Epithelial cell of prostate (primary cell): Measurements from ENCODE around the gene YEATS2.
A peak's percentile ranks its signal among the peaks of the same experiment; 100 is the strongest.
"Not testable (repeated sequence)": the region's sequence is repeated elsewhere in the genome, so short reads cannot be mapped to it uniquely, and the experiment has no call there.

Experiments
- DNase-seq: peaks from one replicate; pipeline ENCODE4 v3.0.0-alpha.2; 2011; ENCODE audit warnings: low read depth, low spot score
- H3K27ac ChIP-seq: fragments of 450-650 bp; 2 replicates; pipeline ENCODE4 v1.5.1; 2017; ENCODE audit warnings: mild to moderate bottlenecking

The YEATS2 gene

GRCh38 chr3:183710231-183710630 lies 12.6 kb downstream of the YEATS2 start:
- DNase-seq = no peak
- H3K27ac ChIP-seq = no peak overlapping the region

DNA sequence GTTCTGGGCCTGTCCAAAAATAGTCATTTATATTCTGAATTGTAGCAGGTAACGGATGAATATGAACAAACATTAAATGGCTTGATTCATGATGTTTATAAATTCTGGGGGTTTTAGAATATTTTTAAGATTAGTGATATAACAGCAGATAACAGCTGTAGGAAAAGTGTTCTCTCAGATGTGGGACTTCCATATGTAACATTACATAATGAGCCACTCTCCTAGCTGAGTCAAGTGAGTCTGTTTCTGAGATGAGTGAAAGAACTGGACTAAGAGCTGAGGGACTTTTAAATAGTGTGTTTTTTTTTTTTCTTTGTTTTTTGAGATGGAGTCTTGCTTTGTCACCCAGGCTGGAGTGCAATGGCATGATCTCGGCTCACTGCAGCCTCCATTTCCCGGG lies 13.9 kb downstream of the YEATS2 start:
- H3K27ac ChIP-seq = no peak overlapping the region
- no peak for DNase-seq

- no peak for DNase-seq
- H3K27ac ChIP-seq = no peak overlapping the region
These were observed 17.0 kb downstream of the YEATS2 start for GRCh38 chr3:183714622-183715021.

DNA sequence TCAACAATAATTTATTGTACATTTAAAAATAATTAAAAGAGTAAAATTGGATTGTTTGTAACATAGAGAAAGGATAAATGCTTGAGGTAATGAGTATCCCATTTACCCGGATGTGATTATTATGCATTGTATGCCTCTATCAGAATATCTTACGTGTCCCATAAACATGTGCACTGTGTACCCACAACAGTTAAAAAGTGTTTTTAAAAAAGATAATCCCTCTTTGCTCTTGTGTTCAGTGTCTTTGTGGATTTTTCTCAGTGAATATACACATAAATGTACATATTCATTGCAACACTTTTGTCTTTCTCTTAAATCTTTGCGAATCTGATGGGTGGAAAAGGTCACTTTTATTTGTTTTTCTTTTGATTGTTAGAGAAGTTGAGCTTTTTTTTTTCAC lies 20.4 kb downstream of the YEATS2 start:
- no peak for DNase-seq
- H3K27ac ChIP-seq = no peak overlapping the region

GRCh38 chr3:183725387-183725786 lies 27.8 kb downstream of the YEATS2 start:
- DNase-seq = no peak
- H3K27ac ChIP-seq = no peak overlapping the region

DNA sequence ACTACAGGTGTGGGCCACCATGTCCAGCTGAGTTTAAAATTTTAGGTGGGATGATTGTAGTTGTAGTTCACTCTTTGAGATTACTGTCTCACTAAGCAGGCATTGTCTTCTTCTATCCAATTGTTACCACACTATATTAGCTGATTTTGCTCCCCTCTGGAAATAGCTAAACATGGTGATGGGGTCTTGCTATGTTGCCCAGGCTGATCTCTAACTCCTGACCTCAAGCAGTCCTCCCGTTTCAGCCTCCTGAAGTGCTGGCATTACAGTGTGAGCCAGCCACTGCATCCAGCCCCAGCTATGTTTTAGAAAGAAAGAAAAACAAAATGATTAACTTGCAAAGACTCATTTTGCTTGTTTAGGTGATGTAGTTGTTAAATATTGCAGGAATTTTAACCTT lies 30.6 kb downstream of the YEATS2 start:
- no peak for DNase-seq
- no peak overlapping the region for H3K27ac ChIP-seq

GRCh38 chr3:183730361-183730760 lies 32.8 kb downstream of the YEATS2 start:
- DNase-seq = no peak

DNA sequence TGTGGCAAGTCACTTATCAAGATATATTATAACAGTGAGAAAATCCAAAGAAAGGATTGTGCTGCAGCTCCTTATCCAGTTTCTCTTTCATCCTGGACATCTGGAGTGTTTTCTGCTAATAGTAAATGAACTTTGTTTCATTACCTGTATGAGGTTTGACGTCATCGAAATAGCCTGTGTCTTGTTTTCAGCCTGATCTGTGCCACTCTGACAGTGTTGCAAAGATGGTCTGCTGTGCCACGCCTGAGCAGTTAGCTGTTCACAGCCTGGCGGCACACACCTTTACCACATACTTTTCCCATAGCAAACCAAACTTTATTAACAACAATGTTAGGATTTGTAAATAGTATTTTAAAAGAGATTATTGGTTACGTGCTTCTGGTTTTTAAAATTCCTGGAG lies 34.0 kb downstream of the YEATS2 start:
- no peak overlapping the region for H3K27ac ChIP-seq
- no peak for DNase-seq

More at GRCh38 chr3:183730361-183730760, 32.8 kb downstream of the YEATS2 start:
- H3K27ac ChIP-seq = no peak overlapping the region

- no peak for DNase-seq
- H3K27ac ChIP-seq = no peak overlapping the region
These were observed 36.0 kb downstream of the YEATS2 start for GRCh38 chr3:183733553-183733952.

GRCh38 chr3:183734750-183735494 lies 37.3 kb downstream of the YEATS2 start:
- H3K27ac ChIP-seq = no peak overlapping the region
- no peak for DNase-seq

GRCh38 chr3:183737116-183737515 lies 39.5 kb downstream of the YEATS2 start:
- H3K27ac ChIP-seq = no peak overlapping the region
- DNase-seq = no peak

GRCh38 chr3:183740154-183740553 lies 42.6 kb downstream of the YEATS2 start:
- DNase-seq, H3K27ac ChIP-seq: not testable (repeated sequence)

- DNase-seq = no peak
- no peak overlapping the region for H3K27ac ChIP-seq
These were observed 45.6 kb downstream of the YEATS2 start for GRCh38 chr3:183743231-183743630.

DNA sequence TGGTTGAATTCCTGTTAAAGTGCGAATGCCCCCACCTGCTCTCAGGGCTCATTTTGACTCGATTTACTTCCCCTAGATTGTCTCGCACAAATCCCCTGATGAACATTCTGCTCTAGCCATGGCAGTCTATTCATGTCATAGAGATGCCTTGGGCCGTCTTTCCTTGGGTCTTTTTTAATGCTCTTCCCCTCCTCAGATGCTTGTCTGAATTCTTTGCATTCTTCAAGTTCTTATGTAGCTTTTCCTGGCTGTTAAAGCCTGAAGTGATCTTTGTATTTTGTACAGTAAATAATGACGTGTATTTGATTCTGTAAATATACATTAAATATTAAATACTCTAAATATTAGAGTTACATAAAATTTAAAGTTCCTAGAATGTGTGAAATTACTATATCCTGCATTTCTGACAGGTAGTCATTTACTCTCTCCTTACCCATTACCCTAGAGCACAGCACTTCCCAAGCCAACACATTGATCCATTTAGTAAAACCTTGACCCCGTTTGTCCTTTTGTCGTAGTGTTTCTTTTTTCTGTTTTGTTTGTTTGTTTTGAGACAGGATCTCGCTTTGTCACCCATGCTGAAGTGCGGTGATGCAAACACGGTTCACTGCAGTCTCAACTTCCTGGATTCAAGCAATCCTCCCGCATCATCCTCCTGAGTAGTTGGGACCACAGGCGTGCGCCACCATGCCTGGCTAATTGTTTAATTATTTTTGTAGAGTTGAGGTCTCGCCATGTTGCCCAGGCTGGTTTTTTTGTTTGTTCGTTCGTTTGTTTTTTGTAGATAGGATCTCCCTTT lies 47.9 kb downstream of the YEATS2 start:
- no peak overlapping the region for H3K27ac ChIP-seq
- DNase-seq = no peak

DNA sequence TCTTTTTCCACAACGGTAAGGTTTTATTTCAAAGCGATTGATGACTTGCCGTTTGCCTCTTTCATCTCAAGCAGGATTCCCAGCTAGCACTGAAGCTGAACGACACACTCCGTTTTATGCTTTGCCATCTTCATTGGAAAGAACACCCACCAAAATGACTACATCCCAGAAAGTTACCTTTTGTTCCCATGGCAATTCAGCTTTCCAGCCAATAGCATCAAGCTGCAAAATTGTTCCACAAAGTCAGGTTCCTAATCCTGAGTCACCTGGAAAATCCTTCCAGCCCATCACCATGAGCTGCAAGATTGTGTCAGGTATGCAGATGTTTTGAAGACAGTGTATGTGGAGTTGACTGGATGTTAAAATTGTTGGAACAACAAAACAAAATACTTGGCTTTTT lies 56.5 kb downstream of the YEATS2 start:
- no peak for DNase-seq
- no peak overlapping the region for H3K27ac ChIP-seq

GRCh38 chr3:183762304-183762703 lies 64.7 kb downstream of the YEATS2 start:
- DNase-seq = no peak
- no peak overlapping the region for H3K27ac ChIP-seq

DNA sequence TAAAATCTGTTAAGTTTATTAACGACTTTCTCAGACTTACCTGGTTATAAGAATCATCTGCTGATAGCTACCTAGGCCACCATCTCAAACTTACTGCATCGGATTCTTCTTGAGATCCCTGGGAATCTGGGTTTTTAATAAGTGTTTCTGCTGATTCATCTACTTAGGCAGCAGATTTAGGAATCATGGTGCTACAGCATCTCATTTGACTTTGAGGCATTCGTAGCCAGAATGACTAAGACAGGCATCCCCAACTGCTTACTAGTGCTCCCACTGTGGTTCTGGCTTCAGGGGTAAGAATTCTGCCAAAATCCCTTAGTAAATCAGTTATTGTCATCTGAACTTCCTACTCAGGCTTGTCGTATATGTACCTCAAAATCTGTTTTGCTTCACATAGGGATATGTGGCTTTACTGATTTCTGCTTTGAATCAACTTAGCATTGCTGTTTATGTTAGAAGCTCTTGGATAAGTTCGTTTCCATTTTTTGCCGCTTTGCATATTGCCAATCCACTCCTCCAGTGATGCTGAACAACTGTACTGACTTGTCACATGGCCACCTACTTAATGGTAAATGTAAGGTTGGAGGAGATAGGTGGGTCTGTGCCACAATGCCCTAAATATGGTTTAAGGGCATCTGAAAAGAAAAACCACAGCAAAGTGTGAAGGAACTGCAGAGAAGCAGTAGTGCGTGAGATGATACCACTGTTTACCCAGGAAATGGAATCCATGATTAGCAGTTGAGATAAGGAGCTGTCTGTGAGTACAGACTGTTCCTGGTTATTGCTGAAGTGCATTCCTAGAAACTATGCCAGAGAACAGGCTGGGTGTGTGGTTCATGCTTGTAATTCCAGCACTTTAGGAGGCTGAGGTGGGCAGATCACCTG lies 67.5 kb downstream of the YEATS2 start:
- H3K27ac ChIP-seq = peak overlapping the region; percentile 25
- DNase-seq = peak; percentile 3

GRCh38 chr3:183766107-183766506 lies 68.5 kb downstream of the YEATS2 start:
- H3K27ac ChIP-seq = peak overlapping the region; percentile 25
- DNase-seq = no peak

- peak; percentile 14 for DNase-seq
- H3K27ac ChIP-seq = peak overlapping the region; percentile 25
These were observed 69.4 kb downstream of the YEATS2 start for GRCh38 chr3:183766745-183767606.

- no peak overlapping the region for H3K27ac ChIP-seq
- DNase-seq = no peak
These were observed 70.5 kb downstream of the YEATS2 start for GRCh38 chr3:183768114-183768513.
